Neural progenitor cell (in vitro differentiated cells): ENCODE measurements around the gene PPARG.

Experiments
- EZH2 ChIP-seq: fragments of 200-600 bp; sonication (generic); IDR thresholded peaks from 2 replicates; pipeline ENCODE4 v1.6.1; 2017; ENCODE audit warnings: antibody characterized with exemption, mild to moderate bottlenecking, moderate library complexity
- TF ChIP-seq, protein P1 (sequence below): fragments of 200-600 bp; sonication (generic); IDR thresholded peaks from 2 replicates; pipeline ENCODE4 v1.5.1; 2017; ENCODE audit warnings: antibody characterized with exemption, mild to moderate bottlenecking

- TF ChIP-seq, protein P1, sequence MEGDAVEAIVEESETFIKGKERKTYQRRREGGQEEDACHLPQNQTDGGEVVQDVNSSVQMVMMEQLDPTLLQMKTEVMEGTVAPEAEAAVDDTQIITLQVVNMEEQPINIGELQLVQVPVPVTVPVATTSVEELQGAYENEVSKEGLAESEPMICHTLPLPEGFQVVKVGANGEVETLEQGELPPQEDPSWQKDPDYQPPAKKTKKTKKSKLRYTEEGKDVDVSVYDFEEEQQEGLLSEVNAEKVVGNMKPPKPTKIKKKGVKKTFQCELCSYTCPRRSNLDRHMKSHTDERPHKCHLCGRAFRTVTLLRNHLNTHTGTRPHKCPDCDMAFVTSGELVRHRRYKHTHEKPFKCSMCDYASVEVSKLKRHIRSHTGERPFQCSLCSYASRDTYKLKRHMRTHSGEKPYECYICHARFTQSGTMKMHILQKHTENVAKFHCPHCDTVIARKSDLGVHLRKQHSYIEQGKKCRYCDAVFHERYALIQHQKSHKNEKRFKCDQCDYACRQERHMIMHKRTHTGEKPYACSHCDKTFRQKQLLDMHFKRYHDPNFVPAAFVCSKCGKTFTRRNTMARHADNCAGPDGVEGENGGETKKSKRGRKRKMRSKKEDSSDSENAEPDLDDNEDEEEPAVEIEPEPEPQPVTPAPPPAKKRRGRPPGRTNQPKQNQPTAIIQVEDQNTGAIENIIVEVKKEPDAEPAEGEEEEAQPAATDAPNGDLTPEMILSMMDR, result no peak
- no peak for TF ChIP-seq EZH2
Measured at GRCh38 chr3:12379640-12380429, 91.0 kb downstream of the PPARG start.
